Duodenal mucosa (tissue), 2 donors: ENCODE measurements around the gene TMEM117.

Experiments used
- H3K27ac ChIP-seq: one replicate; pipeline ENCODE4 v1.7.0; 2013; ENCODE audit warnings: low read depth, low read length
- H3K27me3 ChIP-seq, 2 donors: one replicate each; pipeline ENCODE4 v1.7.0; 2013; ENCODE audit warnings: low read length in 2 of 2, control low read depth in 1 of 2; ENCODE audit not compliant: insufficient read depth in 2 of 2, control insufficient read depth in 1 of 2
- H3K36me3 ChIP-seq, 2 donors: one replicate each; pipeline ENCODE4 v1.7.0; 2013; ENCODE audit warnings: low read length in 2 of 2, control low read depth in 1 of 2; ENCODE audit not compliant: insufficient read depth in 2 of 2, control insufficient read depth in 1 of 2
- H3K4me1 ChIP-seq, 2 donors: one replicate each; pipeline ENCODE4 v1.7.0; 2013; ENCODE audit warnings: low read length in 2 of 2, control low read depth in 1 of 2; ENCODE audit not compliant: insufficient read depth in 2 of 2, control insufficient read depth in 1 of 2
- H3K4me3 ChIP-seq, 2 donors: one replicate each; pipeline ENCODE4 v1.7.0; 2013; ENCODE audit warnings: low read length in 2 of 2, low read depth in 1 of 2
- H3K9ac ChIP-seq, 2 donors: one replicate each; pipeline ENCODE4 v1.7.0; 2013; ENCODE audit warnings: low read length in 2 of 2, low read depth in 1 of 2
- H3K9me3 ChIP-seq, 2 donors: one replicate each; pipeline ENCODE4 v1.7.0; 2013; ENCODE audit warnings: low read length in 2 of 2, control low read depth in 1 of 2; ENCODE audit not compliant: control insufficient read depth in 1 of 2

TMEM117 gene

GRCh38 chr12:44148936-44149335, 313.1 kb downstream of the TMEM117 start:
- Histone ChIP-seq H3K9ac (no peak overlapping the region), H3K36me3 (peaks cover 0 to 3% of the 10 kb centered on the region in 2 donors), H3K27me3 (no peaks in the 10 kb centered on the region), H3K4me1 (no peaks in the 10 kb centered on the region), H3K9me3 (no peaks in the 10 kb centered on the region), H3K4me3 (no peak overlapping the region), H3K27ac (no peak overlapping the region)

GRCh38 chr12:44154128-44154527, 318.2 kb downstream of the TMEM117 start:
- Histone ChIP-seq H3K4me3 (no peak overlapping the region), H3K4me1 (no peaks in the 10 kb centered on the region), H3K27ac (no peak overlapping the region), H3K27me3 (no peaks in the 10 kb centered on the region), H3K9ac (no peak overlapping the region), H3K36me3 (no peaks in the 10 kb centered on the region), H3K9me3 (no peaks in the 10 kb centered on the region)

GRCh38 chr12:44155358-44155757, 319.5 kb downstream of the TMEM117 start:
- no peaks in the 10 kb centered on the region for H3K4me1 ChIP-seq
- no peak overlapping the region for H3K9ac ChIP-seq
- H3K27ac ChIP-seq, result no peak overlapping the region
- no peaks in the 10 kb centered on the region for H3K36me3 ChIP-seq
- H3K9me3 ChIP-seq, result no peaks in the 10 kb centered on the region
- H3K27me3 ChIP-seq, result no peaks in the 10 kb centered on the region
- H3K4me3 ChIP-seq, result no peak overlapping the region

- H3K4me3 ChIP-seq, result no peak overlapping the region
- H3K36me3 ChIP-seq, result no peaks in the 10 kb centered on the region
- H3K9me3 ChIP-seq, result no peaks in the 10 kb centered on the region
- no peak overlapping the region for H3K27ac ChIP-seq
- H3K4me1 ChIP-seq, result no peaks in the 10 kb centered on the region
- H3K9ac ChIP-seq, result no peak overlapping the region
- no peaks in the 10 kb centered on the region for H3K27me3 ChIP-seq
Observed at GRCh38 chr12:44157359-44157758, 321.5 kb downstream of the TMEM117 start.

GRCh38 chr12:44158746-44159145, 322.9 kb downstream of the TMEM117 start:
- Histone ChIP-seq H3K9me3 (no peaks in the 10 kb centered on the region), H3K4me1 (no peaks in the 10 kb centered on the region), H3K36me3 (no peaks in the 10 kb centered on the region), H3K27ac (no peak overlapping the region), H3K27me3 (no peaks in the 10 kb centered on the region), H3K9ac (no peak overlapping the region), H3K4me3 (no peak overlapping the region)

GRCh38 chr12:44159216-44159615, 323.3 kb downstream of the TMEM117 start:
- H3K36me3 ChIP-seq, result no peaks in the 10 kb centered on the region
- no peaks in the 10 kb centered on the region for H3K27me3 ChIP-seq
- no peak overlapping the region for H3K4me3 ChIP-seq
- H3K9ac ChIP-seq, result no peak overlapping the region
- H3K9me3 ChIP-seq, result no peaks in the 10 kb centered on the region
- H3K27ac ChIP-seq, result no peak overlapping the region
- H3K4me1 ChIP-seq, result no peaks in the 10 kb centered on the region

GRCh38 chr12:44159862-44160261, 324.0 kb downstream of the TMEM117 start:
- Histone ChIP-seq H3K9ac (no peak overlapping the region), H3K36me3 (no peaks in the 10 kb centered on the region), H3K4me1 (no peaks in the 10 kb centered on the region), H3K4me3 (no peak overlapping the region), H3K27ac (no peak overlapping the region), H3K27me3 (no peaks in the 10 kb centered on the region), H3K9me3 (no peaks in the 10 kb centered on the region)

GRCh38 chr12:44162961-44163360, 327.1 kb downstream of the TMEM117 start:
- Histone ChIP-seq H3K9me3 (no peaks in the 10 kb centered on the region), H3K36me3 (no peaks in the 10 kb centered on the region), H3K4me3 (no peak overlapping the region), H3K27me3 (no peaks in the 10 kb centered on the region), H3K4me1 (no peaks in the 10 kb centered on the region), H3K9ac (no peak overlapping the region), H3K27ac (no peak overlapping the region)

- Histone ChIP-seq H3K4me3 (no peak overlapping the region), H3K4me1 (no peaks in the 10 kb centered on the region), H3K27ac (no peak overlapping the region), H3K27me3 (no peaks in the 10 kb centered on the region), H3K36me3 (no peaks in the 10 kb centered on the region), H3K9me3 (no peaks in the 10 kb centered on the region), H3K9ac (no peak overlapping the region)
Observed at GRCh38 chr12:44174053-44174452, 338.2 kb downstream of the TMEM117 start.

- no peaks in the 10 kb centered on the region for H3K27me3 ChIP-seq
- no peaks in the 10 kb centered on the region for H3K9me3 ChIP-seq
- H3K9ac ChIP-seq, result no peak overlapping the region
- no peaks in the 10 kb centered on the region for H3K4me1 ChIP-seq
- no peak overlapping the region for H3K4me3 ChIP-seq
- H3K27ac ChIP-seq, result no peak overlapping the region
- H3K36me3 ChIP-seq, result no peaks in the 10 kb centered on the region
Observed at GRCh38 chr12:44184499-44185206, 348.8 kb downstream of the TMEM117 start.

GRCh38 chr12:44193281-44193680, 357.4 kb downstream of the TMEM117 start:
- Histone ChIP-seq H3K4me1 (no peaks in the 10 kb centered on the region), H3K27me3 (no peaks in the 10 kb centered on the region), H3K9me3 (no peaks in the 10 kb centered on the region), H3K9ac (no peak overlapping the region), H3K4me3 (no peak overlapping the region), H3K36me3 (no peaks in the 10 kb centered on the region), H3K27ac (no peak overlapping the region)
